Caco-2 (cell line): ENCODE measurements around the gene ELL2. TPM values are rescaled to one million over a fixed set of nuclear protein-coding genes. Genes with fewer than 3 reads are reported as not detected.

ENCODE experiments used
- BruUV-seq: library from RNA; stranded (reverse); fragments of 400-500 nt; replicated peaks from 2 replicates; lab custom pipeline; 2021; lab: Mats Ljungman, UMichigan
- CTCF ChIA-PET: fragments of 300-600 bp; sonication (Branson Sonifier 250); formaldehyde crosslinking; loops from one replicate; lab custom pipeline; 2022; ENCODE audit warnings: antibody characterized with exemption; lab: Charles Lee
- POLR2A ChIA-PET: fragments of 300-600 bp; sonication (Branson Sonifier 250); formaldehyde crosslinking; loops from one replicate; lab custom pipeline; 2022; ENCODE audit warnings: antibody characterized with exemption; lab: Charles Lee
- DNase-seq, 2 experiments: peaks; one replicate each; pipeline versions ENCODE4 v3.0.0 to v3.0.0-alpha.2; 2020 to 2022
- H3K27me3 ChIP-seq: replicated peaks from 2 replicates; pipeline ENCODE4 v1.6.0; 2011; ENCODE audit warnings: low read length; ENCODE audit not compliant: control insufficient read depth, insufficient read depth
- H3K36me3 ChIP-seq: 2 replicates; pipeline ENCODE4 v1.5.1; 2011; ENCODE audit warnings: low read length; ENCODE audit not compliant: control insufficient read depth, insufficient read depth
- H3K4me1 ChIP-seq: fragments of 250-450 bp; sonication (Bioruptor Pico); 2 replicates; pipeline ENCODE4 v1.5.1; 2020; ENCODE audit warnings: mild to moderate bottlenecking
- H3K4me3 ChIP-seq: 2 replicates; pipeline ENCODE4 v1.5.1; 2011; ENCODE audit warnings: low read depth, mild to moderate bottlenecking, control low read depth, low read length
- H3K9me3 ChIP-seq: fragments of 250-450 bp; sonication (Bioruptor Pico); 2 replicates; pipeline ENCODE4 v1.5.1; 2020; ENCODE audit warnings: mild to moderate bottlenecking, moderate library complexity
- H3K27ac Mint-ChIP-seq: one replicate; pipeline ENCODE4 v1.8.0; 2022; ENCODE audit warnings: mixed read lengths; ENCODE audit not compliant: unreplicated experiment
- H3K27me3 Mint-ChIP-seq: one replicate; pipeline ENCODE4 v1.8.0; 2022; ENCODE audit warnings: mixed read lengths; ENCODE audit not compliant: insufficient read depth, unreplicated experiment
- H3K36me3 Mint-ChIP-seq: one replicate; pipeline ENCODE4 v1.8.0; 2022; ENCODE audit warnings: mild to moderate bottlenecking, mixed read lengths; ENCODE audit not compliant: insufficient read depth, unreplicated experiment
- H3K4me1 Mint-ChIP-seq: one replicate; pipeline ENCODE4 v1.8.0; 2022; ENCODE audit warnings: low read depth, mixed read lengths; ENCODE audit not compliant: unreplicated experiment
- H3K4me3 Mint-ChIP-seq: one replicate; pipeline ENCODE4 v1.8.0; 2022; ENCODE audit warnings: mild to moderate bottlenecking, moderate library complexity, mixed read lengths; ENCODE audit not compliant: unreplicated experiment
- H3K9me3 Mint-ChIP-seq: one replicate; pipeline ENCODE4 v1.8.0; 2022; ENCODE audit warnings: mixed read lengths; ENCODE audit not compliant: unreplicated experiment
- CTCF ChIP-seq, 2 experiments: fragments of 200-600 bp in 1 of 2; IDR thresholded peaks; 1 replicate in 1 of 2; 2 replicates in 1 of 2; pipeline versions ENCODE4 v1.5.1 to v1.8.0; 2011 to 2022; ENCODE audit warnings: antibody characterized with exemption in 1 of 2, control low read depth in 1 of 2, inconsistent platforms in 1 of 2, low read depth in 1 of 2, low read length in 1 of 2, mild to moderate bottlenecking in 1 of 2, moderate library complexity in 1 of 2; ENCODE audit not compliant: insufficient read depth in 1 of 2, severe bottlenecking in 1 of 2, unreplicated experiment in 1 of 2
- intact Hi-C: fragments of 100-400 bp; cut with micrococcal nuclease; formaldehyde crosslinking; loops from one replicate; pipeline ENCODE4 v1.10.0; 2022; ENCODE audit not compliant: unreplicated experiment
- total RNA-seq: library from RNA; stranded (reverse); gene quantifications from 2 replicates; pipeline ENCODE4 v1.2.3, GENCODE V29; 2022

ELL2 gene
- total RNA-seq, 1 experiment from 2014 or later = 81.0 TPM

GRCh38 chr5:95973793-95974325 is 12.2 kb upstream of the ELL2 start:
- no peak for TF ChIP-seq CTCF (IDR thresholded peaks at IDR 0.05; ENCODE audit: insufficient read depth in 1 of 2, low read depth in 1 of 2, low read length in 1 of 2, severe bottlenecking in 1 of 2, unreplicated experiment in 1 of 2)
- H3K36me3 Mint-ChIP-seq = no peaks in the 10 kb centered on the region
- H3K27me3 Mint-ChIP-seq = no peaks in the 10 kb centered on the region
- Histone ChIP-seq H3K9me3 (no peaks in the 10 kb centered on the region), H3K27me3 (no peaks in the 10 kb centered on the region), H3K36me3 (no peaks in the 10 kb centered on the region), H3K4me3 (no peak overlapping the region), H3K4me1 (peaks cover 24% of the 10 kb centered on the region)
- H3K4me1 Mint-ChIP-seq = peaks cover 14% of the 10 kb centered on the region
- no TSS peak for BruUV-seq
- no peak overlapping the region for H3K27ac Mint-ChIP-seq
- CTCF ChIA-PET = no interaction called here
- intact Hi-C loops = no loop called here
- no peaks in the 10 kb centered on the region for H3K9me3 Mint-ChIP-seq
- no peak overlapping the region for H3K4me3 Mint-ChIP-seq
- POLR2A ChIA-PET = interaction anchor here (0.6 to 1.3 kb wide), 2 partner anchors 11 to 75 kb away, joined by 4 to 7 read pairs; no protein-coding TSS in a partner anchor
- no peak for DNase-seq

GRCh38 chr5:95972196-95972595 is 10.5 kb upstream of the ELL2 start:
- ChIA-PET CTCF (no interaction called here), POLR2A (no interaction called here)
- Histone ChIP-seq H3K4me1 (peaks cover 24% of the 10 kb centered on the region), H3K36me3 (no peaks in the 10 kb centered on the region), H3K4me3 (no peak overlapping the region), H3K27me3 (no peaks in the 10 kb centered on the region), H3K9me3 (no peaks in the 10 kb centered on the region)
- Mint-ChIP-seq H3K4me1 (peaks cover 14% of the 10 kb centered on the region), H3K36me3 (no peaks in the 10 kb centered on the region), H3K27ac (no peak overlapping the region), H3K4me3 (no peak overlapping the region), H3K27me3 (no peaks in the 10 kb centered on the region), H3K9me3 (no peaks in the 10 kb centered on the region)
- intact Hi-C loops = no loop called here
- no peak for TF ChIP-seq CTCF (IDR thresholded peaks at IDR 0.05; ENCODE audit: insufficient read depth in 1 of 2, low read depth in 1 of 2, low read length in 1 of 2, severe bottlenecking in 1 of 2, unreplicated experiment in 1 of 2)
- DNase-seq = no peak
- no TSS peak for BruUV-seq

- no peak overlapping the region for H3K27ac Mint-ChIP-seq
- ChIA-PET CTCF (no interaction called here), POLR2A (no interaction called here)
- no peaks in the 10 kb centered on the region for H3K27me3 Mint-ChIP-seq
- Histone ChIP-seq H3K36me3 (no peaks in the 10 kb centered on the region), H3K4me3 (no peak overlapping the region), H3K27me3 (no peaks in the 10 kb centered on the region), H3K9me3 (no peaks in the 10 kb centered on the region), H3K4me1 (peaks cover 31% of the 10 kb centered on the region)
- H3K4me1 Mint-ChIP-seq = peaks cover 27% of the 10 kb centered on the region
- intact Hi-C loops = no loop called here
- no peaks in the 10 kb centered on the region for H3K36me3 Mint-ChIP-seq
- H3K9me3 Mint-ChIP-seq = no peaks in the 10 kb centered on the region
- TF ChIP-seq CTCF (IDR thresholded peaks at IDR 0.05; ENCODE audit: insufficient read depth in 1 of 2, low read depth in 1 of 2, low read length in 1 of 2, severe bottlenecking in 1 of 2, unreplicated experiment in 1 of 2) = no peak
- no peak for DNase-seq
- BruUV-seq = no TSS peak
- H3K4me3 Mint-ChIP-seq = no peak overlapping the region
Measured at GRCh38 chr5:95970359-95970704, 8.7 kb upstream of the ELL2 start.
